HG03196 (cell line): ENCODE measurements around the gene FAM111A.
"Not testable (repeated sequence)": the region's sequence is repeated elsewhere in the genome, so short reads cannot be mapped to it uniquely, and the experiment has no call there.

Source experiments
- ATAC-seq: cut with Tn5 transposase; IDR thresholded peaks from one replicate; pipeline ENCODE4 v1.9.1; 2021; ENCODE audit not compliant: unreplicated experiment

FAM111A gene, protein sequence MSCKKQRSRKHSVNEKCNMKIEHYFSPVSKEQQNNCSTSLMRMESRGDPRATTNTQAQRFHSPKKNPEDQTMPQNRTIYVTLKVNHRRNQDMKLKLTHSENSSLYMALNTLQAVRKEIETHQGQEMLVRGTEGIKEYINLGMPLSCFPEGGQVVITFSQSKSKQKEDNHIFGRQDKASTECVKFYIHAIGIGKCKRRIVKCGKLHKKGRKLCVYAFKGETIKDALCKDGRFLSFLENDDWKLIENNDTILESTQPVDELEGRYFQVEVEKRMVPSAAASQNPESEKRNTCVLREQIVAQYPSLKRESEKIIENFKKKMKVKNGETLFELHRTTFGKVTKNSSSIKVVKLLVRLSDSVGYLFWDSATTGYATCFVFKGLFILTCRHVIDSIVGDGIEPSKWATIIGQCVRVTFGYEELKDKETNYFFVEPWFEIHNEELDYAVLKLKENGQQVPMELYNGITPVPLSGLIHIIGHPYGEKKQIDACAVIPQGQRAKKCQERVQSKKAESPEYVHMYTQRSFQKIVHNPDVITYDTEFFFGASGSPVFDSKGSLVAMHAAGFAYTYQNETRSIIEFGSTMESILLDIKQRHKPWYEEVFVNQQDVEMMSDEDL

DNA sequence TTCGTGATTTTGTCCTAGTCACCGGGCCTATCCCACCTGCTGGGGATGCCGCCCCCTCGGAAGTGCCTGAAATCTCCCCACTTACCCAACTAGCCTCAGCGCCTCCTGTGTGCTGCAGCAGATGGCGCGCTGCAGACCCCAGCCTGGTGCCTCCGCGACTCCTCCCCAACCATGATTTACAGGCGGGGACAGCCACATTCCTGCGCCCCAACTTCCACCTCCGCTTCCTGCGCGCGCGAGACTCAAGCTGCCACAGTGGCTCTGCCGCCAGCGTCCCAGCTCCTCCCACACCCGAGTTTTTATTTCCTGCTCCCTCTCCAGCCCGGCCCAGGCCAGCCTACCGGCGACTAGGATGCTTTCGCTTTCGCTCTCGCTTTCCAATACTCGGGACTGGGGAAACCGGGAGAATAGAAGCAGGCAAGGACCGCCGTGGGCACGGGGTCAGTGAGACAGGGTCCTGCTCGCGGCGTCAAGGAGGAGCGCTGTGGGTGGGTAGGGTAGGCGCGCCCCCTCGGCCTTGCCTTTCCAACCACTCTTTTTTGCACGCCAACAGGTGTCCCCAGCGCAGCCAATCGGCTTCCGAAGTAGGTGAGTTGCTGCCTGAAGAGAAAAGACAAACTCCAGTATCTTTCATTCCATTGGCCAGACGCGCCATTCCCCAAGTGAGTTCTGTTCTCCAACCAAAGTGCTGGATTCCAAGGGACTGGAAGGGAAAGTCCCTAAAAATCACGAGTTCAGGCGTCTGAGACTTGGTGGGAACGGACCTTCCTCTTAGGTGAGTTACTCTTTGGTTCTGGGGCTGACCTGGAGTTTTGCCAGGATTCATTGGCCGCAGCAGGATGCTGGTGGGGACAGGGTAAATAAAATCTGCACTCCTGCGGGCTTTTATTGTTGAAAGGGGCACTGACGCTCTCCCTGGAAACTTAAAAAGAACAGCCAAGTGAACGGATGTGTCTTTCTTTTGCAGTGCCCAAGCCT is at the start of gene FAM111A:
Gene FAM111A (plus strand): TSS at position 327 of the 978 bp plus-strand sequence. CDS start 6,017 bp downstream, outside the sequence.
- peak; percentile 72 for ATAC-seq

DNA sequence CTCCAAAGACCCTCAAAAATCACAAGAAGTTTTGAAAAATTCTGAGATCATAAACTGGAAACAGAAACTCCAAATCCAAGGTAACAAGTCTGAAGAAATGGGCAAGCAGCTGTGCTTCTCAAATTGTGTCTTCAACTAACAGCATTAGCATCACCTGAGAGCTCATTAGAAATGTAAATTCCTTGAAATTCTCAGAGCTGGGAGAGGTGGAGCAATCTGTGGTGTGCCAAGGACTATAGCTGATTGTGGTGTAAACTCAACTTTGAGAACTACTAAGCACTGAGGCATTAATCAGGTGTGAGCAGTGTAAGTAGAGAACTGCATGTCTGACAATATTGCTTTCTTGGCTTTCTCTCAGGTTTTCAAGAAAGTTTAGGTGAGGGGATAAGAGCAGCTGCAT is 49.1 kb upstream of the FAM111A start:
- ATAC-seq = not testable (repeated sequence)

DNA sequence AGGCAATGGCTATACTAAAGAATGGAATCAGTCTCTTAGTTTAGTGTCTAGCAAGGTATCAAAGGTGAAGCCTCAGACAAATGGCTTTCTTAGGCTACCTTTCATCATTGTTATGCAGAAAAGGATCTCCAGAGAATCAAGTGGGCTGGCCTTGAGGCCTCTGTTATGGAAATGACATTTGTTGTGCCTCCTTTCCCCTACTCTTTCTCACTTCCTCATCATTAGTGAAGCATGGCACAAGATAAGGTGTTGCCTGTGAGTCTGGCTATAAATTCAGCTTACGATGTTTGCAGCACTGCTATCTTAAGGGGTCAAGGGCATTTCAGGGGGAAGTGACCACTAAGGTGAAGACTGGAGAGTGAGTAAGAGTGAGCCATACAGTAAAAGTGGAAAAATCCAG is 47.4 kb upstream of the FAM111A start:
- ATAC-seq = peak; percentile 77

DNA sequence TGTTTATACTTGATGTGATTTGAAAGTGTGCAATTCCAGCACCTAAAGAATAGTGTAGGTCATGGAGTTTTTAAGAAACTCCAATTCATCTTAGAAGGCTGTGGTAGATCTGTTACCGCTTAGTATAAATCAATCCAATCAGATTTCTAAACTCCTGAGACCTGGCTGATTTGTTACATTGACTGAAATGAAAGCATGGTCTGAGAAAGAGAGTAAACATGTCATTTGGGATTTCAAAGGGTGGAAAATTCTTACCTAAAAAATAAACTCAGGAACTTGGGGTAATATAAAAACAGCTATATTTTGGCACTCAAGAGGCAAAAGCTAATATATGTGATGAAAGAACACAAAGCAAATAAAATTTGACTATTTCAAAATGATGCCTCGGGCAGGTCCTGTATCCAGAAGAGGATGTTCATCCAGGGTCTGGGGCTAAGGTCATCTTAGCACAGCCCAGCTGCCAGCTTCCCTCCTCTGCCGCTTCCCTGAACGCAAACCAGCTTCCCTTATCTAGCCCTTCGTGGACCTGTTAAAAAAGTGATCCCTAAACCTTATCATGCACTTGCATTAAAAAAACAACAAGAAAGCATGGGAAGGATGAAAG is 46.6 kb upstream of the FAM111A start:
- not testable (repeated sequence) for ATAC-seq

DNA sequence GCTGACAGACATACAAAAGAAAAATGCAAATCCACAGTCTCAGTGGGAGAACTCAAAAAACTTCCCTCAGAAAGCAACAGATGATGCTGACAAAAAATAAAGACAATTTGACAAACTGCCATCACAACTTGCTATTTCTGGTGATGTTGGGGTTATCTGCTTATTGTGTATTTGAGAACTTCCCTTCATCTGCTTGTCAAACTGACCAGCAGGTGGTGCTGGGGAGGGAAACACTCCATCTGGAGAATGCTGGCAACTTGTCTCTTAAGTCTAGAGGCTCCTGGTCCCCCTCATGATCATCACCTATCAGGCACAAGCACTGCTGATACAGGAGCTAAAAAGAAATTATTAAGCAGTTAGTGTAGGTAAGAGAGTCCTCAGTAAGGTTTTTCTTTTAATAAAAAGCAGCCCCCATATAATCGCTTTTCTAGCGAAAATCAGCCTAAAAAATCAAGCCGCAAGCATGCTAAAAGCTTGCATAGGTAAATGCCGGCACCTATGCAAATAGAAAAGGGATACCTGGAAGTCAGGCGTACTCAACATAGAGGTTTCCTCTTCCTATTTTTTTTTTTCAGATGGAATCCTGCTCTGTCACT is 45.4 kb upstream of the FAM111A start:
- no peak for ATAC-seq

DNA sequence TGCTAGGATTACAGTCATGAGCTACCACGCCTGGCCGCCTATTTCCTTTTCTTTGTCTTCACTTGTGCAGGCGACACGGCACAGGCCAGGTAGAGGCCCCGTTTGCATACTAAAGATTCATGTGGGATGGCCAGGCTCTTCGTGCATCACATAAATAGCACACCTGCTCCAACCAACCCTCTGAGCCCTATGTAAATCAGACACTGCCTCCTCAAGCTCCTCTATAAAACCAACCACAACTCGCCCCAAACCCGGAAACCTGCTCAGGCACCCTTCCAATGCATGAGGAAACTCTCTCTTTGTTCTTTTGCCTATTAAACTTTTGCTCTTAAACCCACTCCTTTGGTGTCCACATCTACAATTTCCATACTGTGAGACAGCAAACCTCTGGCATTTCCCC is 44.7 kb upstream of the FAM111A start:
- not testable (repeated sequence) for ATAC-seq

DNA sequence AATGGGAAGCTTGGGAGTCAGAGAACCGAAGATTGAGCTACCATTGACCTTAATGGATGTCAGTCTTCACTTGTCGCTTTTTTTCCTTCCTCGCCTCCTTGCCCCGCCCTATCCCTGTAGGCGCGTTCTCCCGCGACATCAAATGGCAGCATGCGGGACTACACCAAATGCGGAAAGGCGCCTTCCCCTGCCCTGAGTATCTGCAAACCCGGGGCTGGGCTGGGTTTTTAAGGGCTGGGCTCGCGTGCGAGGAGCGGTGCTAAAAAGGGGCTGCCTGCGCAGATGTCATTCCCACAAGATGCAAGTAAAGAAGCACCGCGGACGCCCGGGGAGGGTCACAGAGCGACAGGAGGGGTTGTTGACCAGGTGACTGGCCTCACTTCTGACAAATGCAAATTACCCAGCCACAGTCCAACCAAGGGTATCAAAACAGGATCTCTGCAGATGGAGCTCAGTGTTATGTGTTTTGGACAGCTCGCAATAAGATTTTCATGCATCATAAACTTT is 40.3 kb upstream of the FAM111A start:
- ATAC-seq = peak; percentile 61

DNA sequence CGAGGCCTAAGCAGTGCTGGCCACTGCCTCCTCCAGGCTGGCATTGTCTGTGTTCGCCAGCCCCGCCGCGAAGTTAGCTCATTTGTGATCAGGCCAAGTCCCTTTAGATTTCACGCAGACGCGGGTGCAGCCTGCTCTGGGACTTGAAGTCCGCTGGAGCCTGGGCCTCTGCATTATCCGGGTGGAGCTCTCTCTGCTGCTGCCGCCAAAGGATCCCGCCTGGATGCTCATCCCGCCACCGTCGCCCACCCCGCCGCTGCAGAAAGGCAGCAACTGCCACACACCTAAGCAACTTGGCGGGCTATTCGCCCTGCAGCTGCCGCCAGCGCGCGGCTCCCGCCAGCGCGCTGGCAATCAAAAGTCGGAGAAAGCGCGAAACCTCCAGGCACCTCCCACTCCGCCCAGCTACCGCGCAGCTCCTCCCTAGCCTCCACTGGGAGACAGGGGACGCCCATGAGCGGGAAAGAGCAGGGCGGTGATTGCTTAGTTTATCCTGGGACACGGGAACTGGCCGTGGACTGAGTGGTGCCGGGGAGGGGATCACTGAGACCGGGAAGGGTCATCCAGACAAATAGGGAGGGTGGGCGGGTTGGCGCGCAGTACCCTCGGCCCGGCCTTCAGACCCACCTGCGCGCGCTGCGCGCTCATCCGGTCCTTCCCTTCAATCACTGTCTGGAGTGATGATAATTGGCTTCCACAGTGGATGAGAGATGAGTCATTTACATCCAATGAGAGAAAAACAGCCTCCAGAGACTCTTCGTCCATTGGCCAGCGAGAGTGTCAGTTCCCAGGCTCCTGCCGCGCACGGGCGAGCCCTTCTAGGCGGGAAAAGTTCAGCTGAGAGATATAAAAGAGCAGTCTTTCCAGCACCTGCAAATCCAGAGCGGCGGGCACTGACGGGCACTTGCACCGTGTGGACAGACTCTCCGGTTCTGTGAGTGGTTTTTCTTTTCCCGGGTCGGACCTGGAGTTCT is 36.0 kb upstream of the FAM111A start, which contains the start of gene FAM111B:
Gene FAM111B (plus strand): TSS at position 875 of the 974 bp plus-strand sequence. CDS start 2,389 bp downstream, outside the sequence.
- peak; percentile 70 for ATAC-seq

DNA sequence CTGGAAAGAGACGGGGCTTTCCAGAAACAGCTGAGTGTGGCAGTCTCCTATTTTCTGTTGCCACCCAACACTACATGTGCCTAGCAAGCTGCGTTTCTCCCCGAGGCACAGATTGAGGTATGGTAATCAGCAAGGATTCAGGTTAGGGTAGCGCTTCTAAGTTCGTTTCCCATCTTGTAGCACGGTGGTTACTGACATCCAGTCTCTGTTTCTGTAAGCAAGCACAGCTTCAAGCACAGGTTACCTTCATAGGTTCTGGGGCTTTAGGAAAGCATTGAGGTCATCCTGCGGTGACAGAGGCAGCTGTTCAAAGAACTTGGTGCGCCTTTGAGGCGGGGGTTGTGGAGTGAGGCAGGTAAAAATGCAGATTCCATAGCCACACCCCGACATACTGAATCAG is 34.9 kb upstream of the FAM111A start:
- ATAC-seq = not testable (repeated sequence)

DNA sequence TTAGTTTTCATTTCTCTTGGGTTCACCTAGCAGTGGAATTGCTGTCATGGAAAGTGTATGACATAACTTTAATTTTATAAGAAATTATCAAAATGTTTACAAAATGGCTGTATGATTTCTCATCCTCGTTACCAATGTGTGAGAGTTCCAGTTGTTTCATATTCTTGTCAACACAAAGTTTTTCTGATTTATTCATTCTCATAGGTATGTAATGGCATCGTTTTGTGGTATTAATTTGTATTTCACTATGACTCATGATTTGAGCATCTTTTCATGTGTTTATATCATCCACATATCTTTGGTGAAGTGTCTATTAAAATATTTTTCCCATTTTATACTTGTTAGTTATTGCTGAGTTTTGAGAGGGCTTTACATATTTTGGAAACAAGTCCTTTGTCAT is 30.2 kb upstream of the FAM111A start:
- ATAC-seq = no peak

DNA sequence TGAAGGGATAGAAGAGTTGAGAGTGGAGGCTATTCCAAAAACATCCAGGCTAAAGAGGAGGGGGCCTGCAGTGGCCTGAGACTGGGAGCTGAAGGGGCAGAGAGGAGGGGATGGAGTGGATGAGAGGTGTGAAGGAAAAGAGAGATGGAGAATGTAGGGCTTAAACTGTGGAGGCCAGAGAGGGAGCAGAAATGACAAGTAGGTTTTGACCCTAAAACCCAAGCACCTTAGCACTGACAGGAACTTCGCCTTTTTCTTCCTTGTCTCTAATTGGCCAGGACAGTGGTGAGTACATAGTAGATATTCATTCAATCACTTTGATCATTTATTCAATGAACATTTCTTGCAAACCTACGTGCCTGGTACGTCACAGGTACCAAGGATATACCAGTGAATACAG is 28.3 kb upstream of the FAM111A start:
- ATAC-seq = no peak

DNA sequence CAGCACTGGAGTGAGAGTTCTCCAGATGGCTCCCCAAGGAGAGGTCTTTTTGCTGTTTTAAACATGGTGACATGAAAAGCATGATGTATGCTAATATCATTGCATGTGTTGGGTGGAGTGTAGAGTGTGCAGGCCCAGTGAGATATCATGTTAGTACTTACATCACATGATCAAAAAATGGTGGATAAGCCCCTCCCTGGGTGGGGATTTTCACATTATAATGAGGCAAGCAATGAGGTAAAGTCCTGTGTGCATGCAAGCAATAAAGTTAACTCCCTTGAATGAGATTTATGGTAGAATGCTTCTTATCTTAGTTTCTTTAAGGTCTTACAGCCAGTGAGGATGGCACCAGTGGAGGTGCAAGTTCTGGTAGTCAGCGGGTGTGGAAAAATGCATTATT is 27.1 kb upstream of the FAM111A start:
- no peak for ATAC-seq

DNA sequence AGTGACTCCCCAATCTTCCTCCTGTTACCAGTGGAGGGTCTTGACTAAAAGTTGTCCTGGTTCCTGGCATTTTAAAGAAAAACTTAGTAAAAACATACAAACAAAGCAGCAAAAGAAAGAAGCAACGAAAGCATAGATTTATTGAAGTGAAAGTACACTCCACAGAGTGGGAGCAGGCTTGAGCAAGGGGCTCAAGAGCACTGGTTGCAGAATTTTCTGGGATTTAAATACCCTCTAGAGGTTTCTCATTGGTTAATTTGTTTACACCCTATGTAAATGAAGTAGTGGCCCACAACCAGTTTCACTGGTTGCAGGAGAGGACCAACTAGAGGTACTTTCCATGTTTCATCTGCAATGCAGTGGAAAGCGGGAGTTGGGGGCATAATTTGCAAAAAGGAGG is 24.9 kb upstream of the FAM111A start:
- ATAC-seq = no peak

DNA sequence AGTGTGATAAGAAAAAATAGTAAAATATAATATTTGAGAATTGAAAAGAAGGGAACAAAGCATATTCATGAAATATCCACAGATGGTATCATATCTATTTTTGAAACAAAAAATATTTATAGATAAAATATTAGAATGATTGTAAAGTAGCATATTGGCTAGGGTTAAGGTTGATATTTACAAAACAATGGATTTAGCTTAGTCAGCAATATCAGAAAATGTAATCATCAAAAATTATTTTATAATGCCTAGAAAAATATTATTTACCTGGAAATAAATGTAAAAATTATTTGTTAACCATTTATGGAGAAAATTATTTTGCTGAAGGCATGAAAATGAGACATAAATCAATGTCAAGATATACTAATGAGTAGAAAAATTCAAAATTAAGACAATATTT is 22.8 kb upstream of the FAM111A start:
- no peak for ATAC-seq

DNA sequence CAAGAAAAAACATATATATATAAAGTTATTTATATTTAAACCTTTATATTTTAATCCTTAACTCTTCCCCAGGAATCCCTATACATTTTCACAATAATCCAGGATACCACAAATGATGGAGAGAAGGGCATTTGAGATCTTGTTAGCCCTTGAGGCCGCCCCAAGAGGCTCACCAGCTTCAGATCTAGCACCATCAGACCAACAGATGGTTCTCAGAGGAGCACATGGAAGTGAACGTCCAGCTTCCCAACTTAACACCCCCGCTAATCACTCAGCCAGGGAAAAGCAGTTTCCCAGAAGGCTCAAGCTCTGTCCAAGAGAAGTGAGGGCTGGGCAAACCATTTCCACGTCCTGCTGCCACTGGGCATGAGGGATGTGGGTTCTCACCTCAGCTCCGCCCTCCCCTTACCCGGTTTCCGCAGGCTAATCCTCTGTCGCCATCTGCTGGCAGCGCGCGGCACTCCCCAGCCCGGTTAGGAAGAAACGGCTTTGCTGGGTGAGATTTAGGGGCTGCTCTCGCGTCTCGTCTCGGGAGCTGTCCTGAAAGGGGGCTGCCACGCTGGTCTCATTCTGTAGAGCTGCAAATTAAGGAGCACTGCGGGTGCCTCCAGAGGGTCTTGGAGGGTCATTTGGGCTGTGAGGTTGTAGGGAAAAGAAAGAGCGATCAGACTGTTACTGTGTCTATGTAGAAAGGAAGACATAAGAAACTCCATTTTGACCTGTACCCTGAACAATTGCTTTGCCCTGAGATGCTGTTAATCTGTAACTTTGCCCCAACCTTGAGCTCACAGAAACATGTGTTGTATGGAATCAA is 6.8 kb upstream of the FAM111A start:
- peak; percentile 87 for ATAC-seq

DNA sequence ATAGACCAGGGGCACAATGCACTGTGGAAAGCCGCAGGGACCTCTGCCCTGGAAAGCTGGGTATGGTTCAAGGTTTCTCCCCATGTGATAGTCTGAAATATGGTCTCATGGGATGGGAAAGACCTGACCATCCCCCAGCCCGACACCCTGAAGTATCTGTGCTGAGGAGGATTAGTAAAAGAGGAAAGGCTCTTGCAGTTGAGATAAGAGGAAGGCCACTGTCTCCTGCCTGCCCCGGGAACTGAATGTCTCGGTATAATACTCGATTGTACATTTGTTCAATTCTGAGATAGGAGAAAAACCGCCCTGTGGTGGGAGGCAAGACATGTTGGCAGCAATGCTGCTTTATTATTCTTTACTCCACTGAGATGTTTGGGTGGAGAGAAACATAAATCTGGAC is 6.1 kb upstream of the FAM111A start:
- ATAC-seq = not testable (repeated sequence)

DNA sequence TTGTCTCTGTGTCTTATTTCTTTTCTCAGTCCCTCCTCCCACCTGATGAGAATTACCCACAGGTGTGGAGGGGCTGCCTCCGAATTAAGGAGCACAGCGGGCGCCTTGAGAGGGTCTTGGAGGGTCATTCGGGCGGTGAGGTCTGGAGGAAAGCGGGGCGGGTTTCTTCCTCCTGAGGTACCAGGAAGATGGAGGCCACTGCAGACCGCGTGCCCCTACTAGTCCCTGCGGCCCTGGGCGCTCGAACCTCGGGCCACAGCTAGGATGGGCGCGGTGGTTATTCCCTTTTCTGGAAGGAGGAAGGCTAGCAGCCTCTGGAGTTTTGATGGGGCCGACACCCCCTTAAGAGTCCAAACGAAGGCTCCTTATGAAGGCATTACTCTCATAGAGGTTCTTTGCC is 5.5 kb upstream of the FAM111A start:
- ATAC-seq = no peak

DNA sequence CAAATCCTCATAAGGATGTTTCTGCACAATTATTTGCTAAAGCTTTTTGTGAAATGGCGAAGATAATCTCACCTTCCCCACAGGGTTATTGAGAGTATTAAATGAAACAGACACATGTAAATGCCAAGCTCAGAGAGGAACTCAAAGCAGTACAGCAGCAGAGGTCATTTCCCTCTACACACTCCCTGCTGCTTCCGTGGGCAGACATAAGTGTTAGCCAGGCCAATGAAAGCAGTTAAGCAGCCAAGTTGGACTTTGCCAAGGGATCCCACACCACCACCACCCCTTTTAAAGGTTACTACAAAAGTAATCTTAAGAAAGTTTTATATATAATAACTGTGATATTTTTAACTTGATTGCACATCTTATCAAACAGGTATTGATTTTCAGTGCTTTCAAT is 4.0 kb upstream of the FAM111A start:
- no peak for ATAC-seq
